Endothelial cell of umbilical vein (primary cell): ENCODE data around the gene SIRT3. TPM values are rescaled to one million over a fixed set of nuclear protein-coding genes. Genes with fewer than 3 reads are reported as not detected.

Experiments
- BruUV-seq: library from RNA; stranded (reverse); fragments of 400-500 nt; replicated peaks from 2 replicates; lab custom pipeline; 2021; lab: Mats Ljungman, UMichigan
- CTCF ChIA-PET: fragments of 300-600, 350-600 bp; sonication (Branson Sonifier 250); formaldehyde crosslinking; loops from one replicate; lab custom pipeline; 2021; ENCODE audit warnings: antibody characterized with exemption, inconsistent platforms; lab: Charles Lee
- POLR2A ChIA-PET: fragments of 300-600, 350-600 bp; sonication (Branson Sonifier 250); formaldehyde crosslinking; loops from one replicate; lab custom pipeline; 2021; ENCODE audit warnings: antibody characterized with exemption, inconsistent platforms; lab: Charles Lee
- DNase-seq: peaks from one replicate; pipeline ENCODE4 v3.0.0-alpha.2; 2011; ENCODE audit warnings: low read depth, low spot score
- FAIRE-seq: peaks from 2 replicates; lab custom pipeline; 2011; peaks lifted over from hg19 to GRCh38; lab: Jason Lieb, UNC
- H2AFZ ChIP-seq: 2 replicates; pipeline ENCODE4 v1.6.0; 2012; ENCODE audit warnings: low read depth, low read length, control low read depth, inconsistent platforms
- H3K27ac ChIP-seq: 2 replicates; pipeline ENCODE4 v1.5.1; 2011; ENCODE audit warnings: low read depth, mild to moderate bottlenecking, control low read depth, low read length, moderate library complexity; ENCODE audit not compliant: insufficient read depth
- H3K27me3 ChIP-seq, 2 experiments: 2 replicates each; pipeline versions ENCODE4 v1.6.0 to v1.6.1; 2011; ENCODE audit warnings: low read length in 2 of 2, mixed read lengths in 1 of 2; ENCODE audit not compliant: control insufficient read depth in 2 of 2, insufficient read depth in 2 of 2
- H3K36me3 ChIP-seq, 2 experiments: 2 replicates in 1 of 2; 3 replicates in 1 of 2; pipeline ENCODE4 v1.5.1; 2011; ENCODE audit warnings: low read length in 2 of 2, mild to moderate bottlenecking in 1 of 2, moderate library complexity in 1 of 2; ENCODE audit not compliant: control insufficient read depth in 2 of 2, insufficient read depth in 2 of 2; ENCODE audit errors: extremely low read depth in 1 of 2
- H3K4me1 ChIP-seq: 3 replicates; pipeline ENCODE4 v1.5.1; 2011; ENCODE audit warnings: mild to moderate bottlenecking, low read length; ENCODE audit not compliant: control insufficient read depth, insufficient read depth; ENCODE audit errors: extremely low read depth
- H3K4me2 ChIP-seq: 2 replicates; pipeline ENCODE4 v1.6.1; 2011; ENCODE audit warnings: low read length, control low read depth, mixed read lengths; ENCODE audit not compliant: insufficient read depth
- H3K4me3 ChIP-seq, 3 experiments: fragments of 200-600 bp in 1 of 3; sonication (generic), shearing (Covaris generic) in 1 of 3; replicated peaks in 1 of 3; 2 replicates each; pipeline ENCODE4 v1.5.1; 2011 to 2016; ENCODE audit warnings: control low read depth in 3 of 3, low read length in 3 of 3, mild to moderate bottlenecking in 2 of 3, inconsistent platforms in 1 of 3, low read depth in 1 of 3, moderate library complexity in 1 of 3; ENCODE audit not compliant: insufficient read depth in 1 of 3
- H3K79me2 ChIP-seq: 2 replicates; pipeline ENCODE4 v1.6.0; 2012; ENCODE audit warnings: low read length, inconsistent platforms; ENCODE audit not compliant: control insufficient read depth, insufficient read depth
- H3K9ac ChIP-seq: replicated peaks from 2 replicates; pipeline ENCODE3; 2011; ENCODE audit warnings: low read length, control low read depth; ENCODE audit not compliant: insufficient read depth; ENCODE audit errors: extremely low read depth
- H3K9me1 ChIP-seq: replicated peaks from 3 replicates; pipeline ENCODE4 v1.6.0; 2011; ENCODE audit warnings: mild to moderate bottlenecking, low read length; ENCODE audit not compliant: control insufficient read depth, insufficient read depth; ENCODE audit errors: extremely low read depth
- H3K9me3 ChIP-seq: replicated peaks from 2 replicates; pipeline ENCODE4 v1.5.1; 2012; ENCODE audit warnings: low read length, inconsistent platforms; ENCODE audit not compliant: control insufficient read depth, insufficient read depth
- H4K20me1 ChIP-seq: replicated peaks from 2 replicates; pipeline ENCODE3; 2011; ENCODE audit warnings: mild to moderate bottlenecking, low read length; ENCODE audit not compliant: control insufficient read depth, insufficient read depth; ENCODE audit errors: extremely low read depth
- CTCF ChIP-seq, 2 donors: IDR thresholded peaks; 1 replicate in 1 of 2; 2 replicates in 1 of 2; pipeline ENCODE4 v1.5.1; 2011; ENCODE audit warnings: low read length in 2 of 2, mild to moderate bottlenecking in 2 of 2, moderate library complexity in 2 of 2, control low read depth in 1 of 2, inconsistent platforms in 1 of 2, low read depth in 1 of 2; ENCODE audit not compliant: insufficient read depth in 1 of 2; ENCODE audit errors: extremely low read depth in 1 of 2
- EZH2 ChIP-seq: IDR thresholded peaks from 2 replicates; pipeline ENCODE4 v1.6.1; 2012; ENCODE audit warnings: borderline replicate concordance, low read depth, mild to moderate bottlenecking, moderate library complexity, low read length, inconsistent platforms; ENCODE audit not compliant: severe bottlenecking
- FOS ChIP-seq: IDR thresholded peaks from 2 replicates; pipeline ENCODE4 v1.6.1; 2011; ENCODE audit warnings: mild to moderate bottlenecking, low read length, moderate library complexity, borderline replicate concordance; ENCODE audit not compliant: insufficient read depth
- GATA2 ChIP-seq: IDR thresholded peaks from 2 replicates; pipeline ENCODE4 v1.7.0; 2011; ENCODE audit warnings: low read depth, mild to moderate bottlenecking, moderate library complexity, mixed read lengths, low read length; ENCODE audit not compliant: insufficient read length, insufficient read depth
- JUN ChIP-seq: IDR thresholded peaks from 2 replicates; pipeline ENCODE4 v1.6.1; 2011; ENCODE audit warnings: borderline replicate concordance, low read depth; ENCODE audit not compliant: insufficient read length, insufficient read depth
- MAX ChIP-seq: IDR thresholded peaks from 2 replicates; pipeline ENCODE4 v1.6.1; 2011; ENCODE audit not compliant: insufficient read depth, insufficient read length
- MYC ChIP-seq: IDR thresholded peaks from one replicate; pipeline ENCODE4 v1.6.1; 2011; ENCODE audit warnings: mild to moderate bottlenecking, low read depth, low read length
- POLR2A ChIP-seq: IDR thresholded peaks from 2 replicates; pipeline ENCODE4 v1.6.1; 2012; ENCODE audit warnings: low read depth, mild to moderate bottlenecking, control low read depth, low read length
- POLR2AphosphoS5 ChIP-seq: IDR thresholded peaks from 2 replicates; pipeline ENCODE4 v1.6.1; 2012; ENCODE audit warnings: low read depth, mild to moderate bottlenecking, control low read depth, low read length, moderate library complexity; ENCODE audit not compliant: insufficient read depth
- dilution Hi-C: fragments of 300-500 bp; cut with MboI; formaldehyde crosslinking; loops from one replicate; pipeline ENCODE4 v1.15.0; 2019; ENCODE audit warnings: low sequenced_read_pairs; ENCODE audit not compliant: extremely low pct_ligation_motif_present
- intact Hi-C: fragments of 100-400 bp; cut with micrococcal nuclease; formaldehyde crosslinking; loops from one replicate; pipeline ENCODE4 v1.10.0; 2022
- polyA plus RNA-seq, 4 experiments: library from polyadenylated mRNA; depleted of rRNA in 3 of 4; stranded (reverse) in 3 of 4; unstranded in 1 of 4; fragments of >200 nt; gene quantifications; 2 replicates each; pipeline versions ENCODE4 v1.2.1 to v1.2.3, GENCODE V29; 2011 to 2012; ENCODE audit warnings: missing spikeins in 1 of 4
- total RNA-seq: library from RNA; stranded (reverse); gene quantifications from 2 replicates; pipeline ENCODE4 v1.2.3, GENCODE V29; 2021

Gene SIRT3
- total and polyA plus RNA-seq, 2 donors (not counting 3 experiments of a cell fraction or from before 2014, with no cell fraction given) = 12.0 to 18.3 TPM

DNA sequence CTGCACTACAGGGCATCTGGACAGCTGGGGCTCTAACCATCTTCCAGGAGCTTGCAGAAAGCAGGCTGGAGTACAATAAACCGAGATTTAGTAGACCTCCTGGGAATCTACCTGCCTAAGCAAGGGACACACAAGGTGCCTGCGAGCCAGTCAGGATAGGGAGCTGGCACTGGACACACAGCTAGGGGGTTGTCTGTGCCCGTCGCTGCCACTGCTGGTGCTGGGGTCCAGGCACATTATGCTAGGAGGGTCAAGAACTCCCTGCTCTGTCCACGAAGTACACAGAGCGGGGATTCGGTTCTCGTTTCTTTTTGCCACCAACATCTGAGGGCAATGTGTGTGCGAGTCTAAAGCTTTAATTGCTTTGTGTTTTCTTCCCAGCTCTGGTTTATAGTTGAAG lies 24.4 kb downstream of the SIRT3 start:
- Histone ChIP-seq H4K20me1 (no peaks in the 10 kb centered on the region), H3K27ac (no peak overlapping the region), H3K9ac (no peak overlapping the region), H3K79me2 (peaks cover 33% of the 10 kb centered on the region), H3K4me1 (peaks cover 16% of the 10 kb centered on the region), H3K9me1 (no peaks in the 10 kb centered on the region), H3K4me2 (no peak overlapping the region), H3K4me3 (no peak overlapping the region), H2AFZ (no peak overlapping the region), H3K9me3 (no peaks in the 10 kb centered on the region), H3K27me3 (no peaks in the 10 kb centered on the region), H3K36me3 (peaks cover 31 to 43% of the 10 kb centered on the region in 2 experiments)
- intact Hi-C loops (no loop called here), dilution Hi-C loops (no loop called here)
- TF ChIP-seq JUN = no peak
- no peak for TF ChIP-seq EZH2
- TF ChIP-seq FOS = no peak
- TF ChIP-seq MYC = no peak
- TF ChIP-seq MAX = no peak
- TF ChIP-seq POLR2A = no peak
- TF ChIP-seq POLR2AphosphoS5 = no peak
- no peak for TF ChIP-seq GATA2
- TF ChIP-seq CTCF (IDR thresholded peaks at IDR 0.05; ENCODE audit: extremely low read depth in 1 of 2, insufficient read depth in 1 of 2, low read depth in 1 of 2, low read length in 2 of 2) = no peak
- BruUV-seq = no TSS peak
- ChIA-PET CTCF (no interaction called here), POLR2A (no interaction called here)
- no peak for FAIRE-seq
- DNase-seq = no peak
